Spleen (tissue), 11 donors: ENCODE results near the gene MAPK8IP3. TPM values are rescaled to one million over a fixed set of nuclear protein-coding genes. Genes with fewer than 3 reads are reported as not detected.
"Not testable (repeated sequence)": the region's sequence is repeated elsewhere in the genome, so short reads cannot be mapped to it uniquely, and the experiment has no call there.

Experiments
- DNase-seq: peaks from one replicate; pipeline ENCODE4 v3.0.0-alpha.2; 2020
- H3K27ac ChIP-seq, 8 donors: fragments of 200-600 bp; sonication (generic) in 7 of 8; 1 replicate in 4 of 8; 2 replicates in 4 of 8; pipeline versions ENCODE4 v1.5.0 to v1.8.0; 2016 to 2021; ENCODE audit warnings: inconsistent platforms in 4 of 8, mild to moderate bottlenecking in 4 of 8, moderate library complexity in 1 of 8
- H3K27me3 ChIP-seq, 7 donors: fragments of 200-600 bp; sonication (generic) in 6 of 7; replicated peaks in 1 of 7; 1 replicate in 4 of 7; 2 replicates in 3 of 7; pipeline versions ENCODE4 v1.5.0 to v1.8.0; 2016 to 2021; ENCODE audit warnings: inconsistent platforms in 3 of 7, mild to moderate bottlenecking in 1 of 7
- H3K36me3 ChIP-seq, 6 donors: fragments of 200-600 bp; sonication (generic) in 5 of 6; 1 replicate in 4 of 6; 2 replicates in 2 of 6; pipeline versions ENCODE4 v1.5.0 to v1.8.0; 2016 to 2021; ENCODE audit warnings: inconsistent platforms in 2 of 6
- H3K4me1 ChIP-seq, 6 donors: fragments of 200-600 bp; sonication (generic) in 5 of 6; 1 replicate in 3 of 6; 2 replicates in 3 of 6; pipeline versions ENCODE4 v1.5.0 to v1.8.0; 2016 to 2021; ENCODE audit warnings: inconsistent platforms in 3 of 6
- H3K4me3 ChIP-seq, 8 donors: fragments of 200-600 bp; sonication (generic) in 7 of 8; 1 replicate in 4 of 8; 2 replicates in 4 of 8; pipeline versions ENCODE4 v1.5.0 to v1.8.0; 2016 to 2021; ENCODE audit warnings: inconsistent platforms in 4 of 8, mild to moderate bottlenecking in 4 of 8, moderate library complexity in 2 of 8
- H3K9me3 ChIP-seq, 8 donors: fragments of 200-600 bp; sonication (generic) in 7 of 8; 1 replicate in 4 of 8; 2 replicates in 4 of 8; pipeline versions ENCODE4 v1.5.0 to v1.8.0; 2016 to 2021; ENCODE audit warnings: inconsistent platforms in 4 of 8
- POLR2A ChIP-seq, 3 donors: fragments of 450-650 bp; IDR thresholded peaks; one replicate each; pipeline ENCODE4 v1.5.1; 2017; ENCODE audit warnings: antibody characterized with exemption in 3 of 3, mild to moderate bottlenecking in 1 of 3
- POLR2AphosphoS5 ChIP-seq, 3 donors: sonication (generic); formaldehyde crosslinking; IDR thresholded peaks; one replicate each; pipeline ENCODE4 v1.5.1; 2017; ENCODE audit warnings: antibody characterized with exemption in 3 of 3
- WGBS, 5 donors: extraction: QIAGEN DNeasy Blood & Tissue Kit in 3 of 5; methylation state at CpG; one replicate each; pipeline versions ENCODE4 v1.1.5 to v1.1.7; 2013 to 2018; 5-methylcytosine and 5-hydroxymethylcytosine counted together
- intact Hi-C: fragments of 100-400 bp; cut with DNase I; formaldehyde crosslinking; loops from one replicate; pipeline ENCODE4 v1.15.0; 2023; ENCODE audit warnings: low total_unique reads
- polyA plus RNA-seq, 3 donors: library from polyadenylated mRNA; stranded (reverse); fragments of 200-250 nt; gene quantifications; one replicate each; pipeline ENCODE4 v1.2.1, GENCODE V29; 2013
- total RNA-seq, 7 donors: library from RNA; depleted of rRNA in 3 of 7; stranded (reverse); fragments of >200 nt in 3 of 7; fragmentation: NEBNext Ultra II Directional in 4 of 7; extraction: Animal tissue kit (Norgen Biotek cat#: 25700) in 4 of 7; gene quantifications; one replicate each; pipeline versions ENCODE4 v1.1.0 to v1.2.1, GENCODE V29; 2016 to 2021
- TF ChIP-seq, protein P1 (sequence below), 11 experiments: fragments of 200-600 bp in 7 of 11; fragments of 450-650 bp in 4 of 11; sonication (generic) in 4 of 11; IDR thresholded peaks in 8 of 11; conservative IDR thresholded peaks in 3 of 11; 1 replicate in 7 of 11; 2 replicates in 4 of 11; pipeline versions ENCODE4 v1.4.0 to v1.8.0; 2016 to 2021; ENCODE audit warnings: antibody characterized with exemption in 11 of 11, inconsistent platforms in 4 of 11, mild to moderate bottlenecking in 1 of 11
- donor health status: healthy with polysubstance abuse.
- donor health status: DM: no; HTN: no; CAD: no; lungs with moderate emphysema.
- donor health status: DM: no; HTN: no; CAD: no.
- donor health status: Bipolar disorder and iron deficiency.
- donor health status: healthy.
- donor health status: DM: no; HTN: no; CAD: no.
- donor health status: DM: yes; HTN: yes; CAD: no.

The MAPK8IP3 gene
- total and polyA plus RNA-seq, 10 donors, result 27.2 to 134 (median 114) TPM

DNA sequence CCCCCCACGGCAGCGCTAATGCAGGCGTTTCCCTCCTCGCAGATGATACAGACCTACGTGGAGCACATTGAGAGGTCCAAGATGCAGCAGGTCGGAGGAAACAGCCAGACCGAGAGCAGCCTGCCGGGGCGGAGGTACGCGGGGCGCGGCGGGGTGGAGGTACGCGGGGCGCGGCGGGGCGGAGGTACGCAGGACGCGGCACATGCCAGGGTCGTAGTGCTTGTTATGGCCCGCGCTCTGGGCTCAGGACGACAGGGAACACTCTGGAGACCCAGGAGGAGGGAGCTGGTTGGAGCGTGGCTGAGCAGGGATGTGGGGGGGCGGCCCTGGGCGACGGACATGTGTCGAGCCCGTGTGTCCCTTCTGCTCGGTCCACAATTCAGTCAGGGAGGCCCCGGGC lies 23.4 kb downstream of the MAPK8IP3 start:
- Histone ChIP-seq H3K36me3 (peaks cover 0 to 100% (median 74%) of the 10 kb centered on the region in 6 donors), H3K27ac (no peak overlapping the region), H3K27me3 (no peaks in the 10 kb centered on the region), H3K4me1 (peaks cover 0 to 34% (median 5%) of the 10 kb centered on the region in 6 donors), H3K4me3 (no peak overlapping the region), H3K9me3 (no peaks in the 10 kb centered on the region)
- 94 to 96% (median 95%) methylated on average over 32 to 35 of the region's 35 CpGs for WGBS, 5 donors
- intact Hi-C loops, result no loop called here
- DNase-seq, result no peak
- no peak for TF ChIP-seq POLR2A (IDR thresholded peaks at IDR 0.05)
- TF ChIP-seq POLR2AphosphoS5 (IDR thresholded peaks at IDR 0.05), result peak in 1 of 3 donors; percentile 21

DNA sequence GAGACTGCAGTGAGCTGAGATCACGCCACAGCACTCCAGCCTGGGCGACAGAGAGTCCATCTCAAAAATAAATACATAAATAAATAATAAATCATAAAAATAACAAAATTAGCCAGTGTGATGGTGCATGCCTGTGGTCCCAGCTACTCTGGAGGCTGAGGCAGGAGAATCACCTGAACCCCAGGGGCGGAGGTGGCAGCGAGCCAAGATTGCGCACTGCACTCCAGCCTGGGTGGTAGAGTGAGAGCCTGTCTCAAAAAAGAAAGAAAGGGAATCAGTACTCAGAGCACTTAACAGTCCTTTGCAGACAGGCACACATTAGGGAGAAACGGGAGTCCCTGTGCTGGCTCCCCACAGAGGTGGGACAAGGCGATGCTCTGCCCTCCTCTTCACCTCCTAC lies 25.1 kb downstream of the MAPK8IP3 start:
- Histone ChIP-seq H3K27me3 (no peaks in the 10 kb centered on the region), H3K27ac (peak overlapping the region in 1 of 8 donors; percentile 13), H3K4me3 (no peak overlapping the region), H3K36me3 (peaks cover 0 to 92% (median 73%) of the 10 kb centered on the region in 6 donors), H3K4me1 (peaks cover 0 to 18% (median 0%) of the 10 kb centered on the region in 6 donors), H3K9me3 (no peaks in the 10 kb centered on the region)
- intact Hi-C loops, result no loop called here
- TF ChIP-seq POLR2AphosphoS5 (IDR thresholded peaks at IDR 0.05) (no peak), POLR2A (IDR thresholded peaks at IDR 0.05) (no peak)
- TF ChIP-seq, protein P1, sequence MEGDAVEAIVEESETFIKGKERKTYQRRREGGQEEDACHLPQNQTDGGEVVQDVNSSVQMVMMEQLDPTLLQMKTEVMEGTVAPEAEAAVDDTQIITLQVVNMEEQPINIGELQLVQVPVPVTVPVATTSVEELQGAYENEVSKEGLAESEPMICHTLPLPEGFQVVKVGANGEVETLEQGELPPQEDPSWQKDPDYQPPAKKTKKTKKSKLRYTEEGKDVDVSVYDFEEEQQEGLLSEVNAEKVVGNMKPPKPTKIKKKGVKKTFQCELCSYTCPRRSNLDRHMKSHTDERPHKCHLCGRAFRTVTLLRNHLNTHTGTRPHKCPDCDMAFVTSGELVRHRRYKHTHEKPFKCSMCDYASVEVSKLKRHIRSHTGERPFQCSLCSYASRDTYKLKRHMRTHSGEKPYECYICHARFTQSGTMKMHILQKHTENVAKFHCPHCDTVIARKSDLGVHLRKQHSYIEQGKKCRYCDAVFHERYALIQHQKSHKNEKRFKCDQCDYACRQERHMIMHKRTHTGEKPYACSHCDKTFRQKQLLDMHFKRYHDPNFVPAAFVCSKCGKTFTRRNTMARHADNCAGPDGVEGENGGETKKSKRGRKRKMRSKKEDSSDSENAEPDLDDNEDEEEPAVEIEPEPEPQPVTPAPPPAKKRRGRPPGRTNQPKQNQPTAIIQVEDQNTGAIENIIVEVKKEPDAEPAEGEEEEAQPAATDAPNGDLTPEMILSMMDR (IDR thresholded peaks at IDR 0.05 in 8 of 11, conservative IDR thresholded peaks at IDR 0.05 in 3 of 11), result no peak
- WGBS, 5 donors, result 92 to 98% (median 95%) methylated on average over 7 of the region's 7 CpGs
- no peak for DNase-seq

DNA sequence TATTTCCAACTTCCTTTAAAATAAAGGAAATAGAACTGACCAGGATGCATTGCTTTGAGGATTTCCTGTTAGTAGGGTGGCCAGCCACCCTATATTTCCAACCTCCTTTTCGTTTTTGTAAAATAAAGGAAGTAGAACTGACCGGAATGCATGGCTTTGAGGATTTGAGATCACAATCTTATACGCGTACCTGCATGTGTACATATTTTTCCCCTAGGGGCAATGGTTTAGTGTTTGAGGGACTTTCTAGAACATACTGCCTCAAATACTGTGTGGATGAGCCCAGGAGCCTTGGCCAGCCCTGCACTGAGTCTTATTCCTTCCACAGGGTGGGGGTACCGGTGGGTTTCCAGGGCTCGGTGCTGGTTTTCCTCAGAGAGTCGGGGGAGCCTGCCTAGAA lies 25.6 kb downstream of the MAPK8IP3 start:
- Histone ChIP-seq H3K4me3 (no peak overlapping the region), H3K27ac (peak overlapping the region in 1 of 8 donors; percentile 13), H3K4me1 (peaks cover 0 to 13% (median 0%) of the 10 kb centered on the region in 6 donors), H3K36me3 (peaks cover 0 to 87% (median 68%) of the 10 kb centered on the region in 6 donors), H3K9me3 (no peaks in the 10 kb centered on the region), H3K27me3 (no peaks in the 10 kb centered on the region)
- DNase-seq, result no peak
- intact Hi-C loops, result no loop called here
- TF ChIP-seq POLR2A (IDR thresholded peaks at IDR 0.05), result no peak
- TF ChIP-seq POLR2AphosphoS5 (IDR thresholded peaks at IDR 0.05), result no peak
- TF ChIP-seq, protein P1 (IDR thresholded peaks at IDR 0.05 in 8 of 11, conservative IDR thresholded peaks at IDR 0.05 in 3 of 11), result no peak
- 61 to 75% (median 73%) methylated on average over 6 to 7 of the region's 7 CpGs for WGBS, 5 donors

DNA sequence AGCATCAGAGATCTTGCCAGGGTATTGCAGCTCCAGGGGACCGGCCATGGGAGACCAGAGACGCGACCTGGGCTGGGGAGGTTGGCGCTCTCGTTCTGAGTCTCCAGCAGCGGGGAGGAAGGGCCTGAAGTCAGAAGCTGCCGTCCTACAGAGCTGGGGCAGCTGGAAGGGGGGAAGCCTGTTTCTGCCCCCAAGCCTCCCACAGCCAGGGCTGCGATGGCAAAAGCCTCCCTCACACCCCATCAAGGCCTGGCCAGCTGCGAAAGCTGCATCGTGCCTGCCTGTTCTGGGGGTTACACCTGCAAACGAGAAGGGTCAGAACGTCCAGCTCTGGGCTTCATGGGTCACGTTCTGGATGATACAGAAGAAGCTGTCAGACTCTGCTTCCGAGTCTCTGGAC lies 26.1 kb downstream of the MAPK8IP3 start:
- TF ChIP-seq POLR2AphosphoS5 (IDR thresholded peaks at IDR 0.05) (no peak), POLR2A (IDR thresholded peaks at IDR 0.05) (no peak)
- TF ChIP-seq, protein P1 (IDR thresholded peaks at IDR 0.05 in 8 of 11, conservative IDR thresholded peaks at IDR 0.05 in 3 of 11), result no peak
- WGBS, 5 donors, result 89 to 98% (median 91%) methylated on average over 6 to 14 of the region's 14 CpGs
- no peak for DNase-seq
- H3K4me1 ChIP-seq, result peaks cover 0 to 9% (median 0%) of the 10 kb centered on the region in 6 donors
- H3K27me3 ChIP-seq, result no peaks in the 10 kb centered on the region
- H3K4me3 ChIP-seq, result no peak overlapping the region
- peaks cover 0 to 82% (median 68%) of the 10 kb centered on the region in 6 donors for H3K36me3 ChIP-seq
- peak overlapping the region in 1 of 8 donors; percentile 13 for H3K27ac ChIP-seq
- intact Hi-C loops, result no loop called here
- H3K9me3 ChIP-seq, result no peaks in the 10 kb centered on the region

DNA sequence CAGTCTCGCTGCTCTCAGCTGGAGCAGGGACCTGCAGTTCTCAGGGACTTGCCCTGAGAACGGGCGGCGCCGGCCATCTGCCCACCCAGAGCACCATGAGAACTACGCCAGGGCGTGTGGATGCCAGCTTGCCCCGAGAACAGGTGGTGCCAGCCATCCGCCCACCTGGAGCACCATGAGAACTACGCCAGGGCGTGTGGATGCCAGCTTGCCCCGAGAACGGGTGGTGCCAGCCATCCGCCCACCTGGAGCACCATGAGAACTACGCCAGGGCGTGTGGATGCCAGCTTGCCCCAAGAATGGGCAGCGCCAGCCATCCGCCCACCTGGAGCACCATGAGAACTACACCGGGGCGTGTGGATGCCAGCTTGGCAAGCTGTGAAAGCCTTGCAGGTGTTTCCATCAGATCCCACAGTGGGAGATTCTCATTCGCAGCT lies 26.6 kb downstream of the MAPK8IP3 start:
- H3K27me3 ChIP-seq, H3K9me3 ChIP-seq, H3K4me3 ChIP-seq, intact Hi-C loops, H3K27ac ChIP-seq, DNase-seq, H3K4me1 ChIP-seq: not testable (repeated sequence)
- H3K36me3 ChIP-seq, result peaks cover 0 to 77% (median 67%) of the 10 kb centered on the region in 6 donors
- 87 to 98% (median 96%) methylated on average over 8 to 21 of the region's 21 CpGs for WGBS, 5 donors
